Midbrain (tissue), 1 donor: ENCODE results near the gene ATG16L1.

Source experiments
- DNase-seq: peaks from one replicate; lab custom pipeline; 2025; lab: John Stamatoyannopoulos, UW

The ATG16L1 gene

DNA sequence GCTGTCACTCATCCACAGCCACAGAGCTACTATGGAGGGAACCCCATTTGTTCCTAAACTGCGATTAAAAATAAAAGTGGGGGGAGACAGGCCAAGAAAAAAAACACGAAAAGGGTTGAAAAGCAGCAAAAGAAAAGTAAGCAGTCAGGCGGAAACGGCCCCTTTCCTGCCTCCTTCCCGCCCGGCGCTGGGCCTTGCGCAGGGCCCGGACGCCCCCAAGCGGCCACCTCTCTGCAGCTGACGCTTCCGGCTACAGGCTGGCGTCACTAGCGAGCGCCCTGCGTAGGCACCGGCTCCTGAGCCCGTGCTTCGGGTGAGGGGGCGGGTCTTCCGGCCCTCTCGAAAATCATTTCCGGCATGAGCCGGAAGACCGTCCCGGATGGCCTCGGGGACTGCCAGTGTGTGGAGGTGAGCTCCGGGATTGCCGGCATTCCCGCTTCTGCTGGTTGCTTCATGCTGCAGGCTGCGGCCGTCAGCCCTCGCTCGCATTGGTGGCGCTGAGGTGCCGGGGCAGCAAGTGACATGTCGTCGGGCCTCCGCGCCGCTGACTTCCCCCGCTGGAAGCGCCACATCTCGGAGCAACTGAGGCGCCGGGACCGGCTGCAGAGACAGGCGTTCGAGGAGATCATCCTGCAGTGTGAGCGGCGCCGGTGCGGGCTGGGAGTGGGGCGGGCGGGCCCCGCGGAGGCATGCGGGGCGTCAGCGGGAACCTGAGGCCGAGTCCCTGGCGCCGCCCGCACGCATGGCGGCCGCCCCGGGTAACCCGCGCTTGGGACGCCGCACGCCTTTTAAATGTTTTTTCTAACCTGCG, at the start of gene ATG16L1:
Gene ATG16L1, plus strand, starts transcription at position 368 of the 811 bp plus-strand sequence. Its CDS starts 155 bp downstream, at position 523.
- DNase-seq: peak; percentile 98

DNA sequence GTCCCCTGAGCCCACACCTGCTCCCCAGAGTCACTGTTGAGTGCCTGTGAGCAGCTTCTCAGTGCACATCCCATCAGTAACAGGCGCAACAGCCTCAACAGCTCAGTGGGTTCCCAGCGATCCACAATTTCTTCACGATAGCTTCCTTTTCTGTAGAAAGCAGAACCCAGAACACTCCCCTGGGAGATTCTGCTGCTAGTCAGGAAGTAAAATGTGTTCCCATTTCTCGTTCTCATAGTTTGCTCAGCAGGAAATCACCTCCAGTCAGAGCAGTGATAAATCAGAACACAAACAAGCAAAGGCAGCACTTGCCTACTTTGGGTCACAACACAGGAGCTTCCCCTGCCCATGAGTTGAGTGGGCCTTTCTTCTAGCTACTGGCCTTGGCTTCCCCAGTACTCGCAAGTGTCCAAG, 48.9 kb upstream of the ATG16L1 start:
- no peak for DNase-seq

DNA sequence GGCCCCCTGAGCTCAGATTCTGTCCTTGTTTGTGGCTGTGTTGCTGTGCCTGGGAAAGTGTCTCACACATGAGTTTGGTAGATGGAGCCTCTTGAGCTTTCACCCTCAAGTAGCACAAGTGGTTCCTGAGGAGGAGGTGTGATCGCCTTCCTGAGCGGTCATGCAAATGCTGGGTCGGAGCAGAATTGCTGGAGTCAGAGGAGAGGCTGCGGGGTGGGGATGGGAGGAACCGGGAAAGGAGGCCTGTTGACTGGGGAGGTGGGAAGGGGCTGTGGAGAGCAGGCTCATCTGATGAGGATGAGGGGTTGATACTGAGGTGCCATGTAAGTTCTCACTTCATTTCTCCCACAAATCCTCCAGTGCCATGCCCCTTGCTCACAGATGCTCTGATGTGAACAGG, 48.4 kb upstream of the ATG16L1 start:
- no peak for DNase-seq

DNA sequence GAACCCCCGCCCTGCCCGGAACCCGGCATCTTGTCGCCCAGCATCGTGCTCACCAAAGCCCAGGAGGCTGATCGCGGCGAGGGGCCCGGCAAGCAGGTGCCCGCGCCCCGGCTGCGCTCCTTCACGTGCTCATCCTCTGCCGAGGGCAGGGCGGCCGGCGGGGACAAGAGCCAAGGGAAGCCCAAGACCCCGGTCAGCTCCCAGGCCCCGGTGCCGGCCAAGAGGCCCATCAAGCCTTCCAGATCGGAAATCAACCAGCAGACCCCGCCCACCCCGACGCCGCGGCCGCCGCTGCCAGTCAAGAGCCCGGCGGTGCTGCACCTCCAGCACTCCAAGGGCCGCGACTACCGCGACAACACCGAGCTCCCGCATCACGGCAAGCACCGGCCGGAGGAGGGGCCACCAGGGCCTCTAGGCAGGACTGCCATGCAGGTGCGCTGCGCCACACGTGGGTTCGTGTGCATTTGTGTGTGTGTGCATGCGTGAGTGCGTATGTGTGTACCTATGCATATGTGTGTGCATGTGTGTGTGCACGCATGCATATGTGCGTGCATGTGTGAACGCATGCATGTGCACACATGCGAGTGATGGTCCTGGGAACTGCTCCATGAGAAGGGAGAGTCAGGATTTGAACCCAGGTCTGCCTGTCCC, 47.1 kb upstream of the ATG16L1 start:
- DNase-seq: no peak

DNA sequence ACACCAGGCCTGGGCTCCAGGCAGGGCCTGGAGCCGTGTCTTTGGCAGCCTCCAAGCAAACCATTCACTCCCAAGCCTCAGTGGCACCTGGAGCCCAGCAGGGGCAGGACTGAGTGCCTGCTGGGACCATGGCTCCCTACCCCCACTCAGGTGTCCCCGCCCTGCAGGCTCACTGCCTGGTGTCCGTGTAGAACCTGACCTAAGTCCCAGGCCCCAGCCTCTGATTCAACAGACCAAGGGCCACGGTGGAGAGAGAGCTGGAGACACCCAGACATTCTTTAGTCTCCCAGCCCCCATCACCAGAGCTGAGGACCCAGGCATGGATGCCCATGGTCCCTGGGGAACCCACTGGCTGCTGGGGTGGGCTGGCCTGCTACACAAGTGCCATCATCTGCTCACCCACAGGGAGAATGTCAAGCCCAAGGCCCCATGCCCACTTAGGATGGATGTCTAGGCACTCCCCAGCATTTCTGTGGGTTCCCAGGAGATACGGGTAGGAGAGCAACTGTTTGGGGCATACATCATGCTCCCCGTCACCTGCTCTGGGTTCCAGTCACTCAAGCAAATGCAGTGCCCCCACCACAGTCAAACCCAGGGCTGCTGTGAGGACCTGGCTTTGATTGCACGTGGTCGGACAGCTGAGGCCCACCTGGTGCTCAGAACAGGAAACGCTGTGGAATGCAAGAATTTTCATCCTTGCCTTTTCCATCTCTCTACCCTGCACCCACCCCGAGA, 42.9 kb upstream of the ATG16L1 start:
- DNase-seq: no peak

DNA sequence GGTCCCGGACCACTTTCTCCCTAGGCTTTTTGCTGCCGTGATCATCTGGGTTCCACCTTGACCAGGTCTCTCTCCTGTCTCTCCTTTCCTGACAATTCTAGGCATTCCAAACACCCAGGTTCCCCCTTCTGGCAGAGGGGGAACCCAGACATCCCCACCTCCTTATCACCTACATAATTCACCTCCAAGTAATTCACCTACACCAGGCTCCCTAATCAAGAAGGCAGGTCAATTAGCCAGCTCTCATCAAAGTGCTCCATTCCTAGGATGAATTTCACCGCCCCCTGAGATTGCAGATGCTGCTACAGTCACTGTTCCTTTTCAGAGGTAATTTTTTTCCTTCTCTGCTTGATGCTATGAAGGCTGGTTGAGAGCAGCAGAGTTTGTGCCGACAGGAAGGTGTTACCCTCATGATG, 42.3 kb upstream of the ATG16L1 start:
- DNase-seq: no peak

DNA sequence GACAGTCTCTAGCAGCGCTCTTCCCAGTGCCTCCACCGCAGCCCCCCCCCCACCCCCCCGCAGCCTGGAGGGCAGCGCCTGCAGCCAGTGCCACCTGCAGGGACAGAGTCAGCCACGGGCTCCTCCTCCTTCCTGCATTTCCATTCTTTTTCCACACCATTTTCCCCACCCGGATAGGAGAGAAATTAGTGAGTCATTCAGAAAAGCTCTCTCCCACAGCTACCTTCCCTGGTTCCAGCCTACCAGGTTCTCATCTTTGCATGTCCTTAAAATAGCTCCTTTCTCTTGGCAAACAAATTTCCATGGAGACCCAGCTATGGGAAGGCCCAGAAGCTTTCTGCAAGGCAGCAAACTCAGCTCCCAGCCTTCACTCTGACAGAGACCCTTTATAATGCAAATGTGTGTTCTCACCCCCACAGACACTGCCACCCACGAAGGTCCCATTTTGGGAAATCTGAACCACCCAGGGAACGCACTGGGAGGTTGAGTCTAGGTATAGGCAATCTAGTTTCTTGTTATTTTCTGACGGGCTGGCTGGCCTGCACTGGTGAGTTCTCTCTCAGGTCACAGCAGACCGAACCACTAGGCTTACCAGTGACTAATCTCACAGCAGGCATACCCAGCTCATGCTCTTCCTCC, 41.8 kb upstream of the ATG16L1 start:
- DNase-seq: no peak

DNA sequence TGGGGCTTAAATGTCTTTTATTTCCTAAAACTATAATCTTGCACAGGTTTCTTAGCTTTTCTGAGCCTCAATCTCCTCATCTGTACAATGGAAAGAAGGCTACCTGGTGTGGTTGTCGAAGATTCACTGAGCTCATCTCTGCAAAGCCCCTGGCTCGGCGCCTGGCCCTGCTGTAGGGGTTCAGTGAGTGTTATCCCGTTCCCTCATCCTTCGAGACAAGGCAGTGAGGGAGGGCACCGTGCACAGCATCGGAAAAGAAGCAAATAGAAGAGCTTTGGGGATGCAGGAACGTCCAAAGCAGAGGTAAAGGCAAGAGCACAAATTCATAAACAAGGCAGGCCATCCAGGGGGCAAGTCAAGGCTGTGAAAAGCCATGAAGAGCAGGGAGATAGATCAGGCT, 41.2 kb upstream of the ATG16L1 start:
- no peak for DNase-seq

DNA sequence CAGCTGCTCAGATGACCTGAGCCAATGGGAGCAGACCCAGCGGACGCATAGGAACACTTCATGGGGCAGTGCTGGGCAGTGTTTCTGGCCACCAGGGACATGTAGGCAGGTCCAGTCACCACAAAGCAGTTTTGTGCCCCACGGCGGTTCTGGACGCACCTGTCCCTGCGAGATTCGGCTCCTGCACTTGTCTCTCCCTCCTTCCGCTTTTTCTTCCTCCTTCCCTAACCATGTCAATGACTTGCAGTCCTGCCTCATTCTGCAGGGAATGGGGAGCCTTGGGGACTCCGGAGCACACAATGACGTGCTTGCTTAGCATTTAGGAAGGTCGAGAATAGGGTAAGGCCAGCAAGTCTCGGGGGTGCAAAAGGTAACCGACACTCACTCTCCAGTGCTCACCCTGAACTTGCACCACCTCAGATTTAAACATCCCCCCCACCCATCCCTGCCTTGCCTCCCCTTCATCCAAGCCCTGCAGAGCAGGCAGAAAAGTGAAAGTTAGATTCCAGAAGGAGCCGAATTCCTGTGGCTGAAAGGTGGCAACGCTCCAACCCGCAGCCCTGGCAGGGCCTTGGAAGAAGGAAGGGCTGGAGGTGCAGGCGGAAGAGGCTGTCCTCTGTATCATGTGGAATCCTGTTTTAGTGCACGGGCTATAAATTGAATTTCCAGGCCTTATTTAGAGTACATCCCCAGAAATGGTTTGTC, 40.5 kb upstream of the ATG16L1 start:
- DNase-seq: peak; percentile 4

DNA sequence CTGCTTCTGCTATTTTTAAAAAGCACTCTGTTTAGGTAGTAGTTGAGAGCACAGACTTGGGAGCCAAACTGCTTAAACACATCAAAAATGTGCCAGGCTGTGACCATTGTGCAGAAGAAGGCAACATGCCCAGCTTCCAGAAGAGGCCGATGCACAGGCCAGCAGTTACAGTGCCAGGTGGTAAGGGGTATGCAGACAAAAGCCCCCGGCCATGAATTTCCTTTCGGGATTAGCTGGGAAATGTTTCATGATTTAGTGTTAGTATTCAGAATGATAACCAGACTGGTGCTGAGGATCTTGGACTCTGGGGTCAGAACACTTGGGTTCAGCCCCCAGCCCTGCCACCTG, 40.0 kb upstream of the ATG16L1 start:
- DNase-seq: no peak

DNA sequence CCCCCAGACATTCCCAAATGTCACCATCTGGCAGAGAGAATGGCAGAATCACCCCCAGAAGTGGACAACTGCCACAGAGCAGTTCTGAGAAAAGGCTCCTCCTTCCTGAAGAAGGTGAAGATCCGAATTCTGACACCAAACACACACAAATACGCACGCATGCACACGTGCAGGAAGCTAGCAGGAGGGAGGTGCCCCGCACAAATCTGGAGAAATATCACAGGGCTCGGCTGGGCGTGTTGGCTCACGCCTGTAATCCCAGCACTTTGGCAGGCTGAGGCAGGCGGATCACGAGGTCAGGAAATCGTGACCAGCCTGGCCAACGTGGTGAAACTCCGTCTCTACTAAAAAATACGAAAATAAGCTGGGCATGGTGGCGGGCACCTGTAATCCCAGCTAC, 38.5 kb upstream of the ATG16L1 start:
- no peak for DNase-seq

DNA sequence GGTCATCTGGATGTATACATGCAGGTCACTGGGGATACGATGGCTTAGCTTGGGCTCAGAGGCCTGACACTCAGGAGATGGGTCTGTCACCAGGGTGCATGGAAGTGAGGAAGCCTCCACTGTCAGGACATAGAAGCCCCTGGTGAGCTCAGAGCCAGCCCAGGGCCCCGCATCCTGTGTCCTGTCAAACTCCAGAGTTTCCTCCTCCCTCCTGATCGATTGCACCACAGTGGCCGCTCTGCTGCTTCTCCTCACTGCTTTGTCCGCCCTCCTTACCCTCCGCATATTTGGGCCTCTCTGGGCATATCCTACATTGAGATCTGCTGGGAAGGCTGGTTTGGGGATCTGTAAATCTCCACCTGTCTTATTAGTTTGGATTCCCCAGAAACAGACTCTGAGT, 37.5 kb upstream of the ATG16L1 start:
- DNase-seq: no peak

DNA sequence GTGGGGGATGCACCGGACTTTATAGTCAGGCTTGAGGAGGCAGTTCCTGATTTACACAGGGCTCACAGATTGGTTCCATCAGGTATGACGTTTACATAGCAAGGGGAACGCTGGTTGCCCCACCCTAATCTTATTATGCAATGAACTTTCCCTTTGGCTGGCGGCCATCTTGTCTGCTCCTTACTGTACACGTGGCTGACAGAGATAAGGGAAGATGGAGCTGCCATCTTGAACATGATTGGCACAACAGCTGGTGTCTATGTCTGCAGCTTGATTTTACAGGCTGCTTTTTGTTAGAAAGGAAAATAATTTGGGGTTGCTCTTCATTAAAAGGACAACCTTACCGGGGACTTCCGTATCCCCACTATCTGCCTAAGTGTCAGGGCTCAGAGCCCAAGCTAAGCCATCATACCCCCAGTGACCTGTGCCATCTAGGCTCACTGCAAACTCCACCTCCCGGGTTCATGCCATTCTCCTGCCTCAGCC, 33.5 kb upstream of the ATG16L1 start:
- no peak for DNase-seq

DNA sequence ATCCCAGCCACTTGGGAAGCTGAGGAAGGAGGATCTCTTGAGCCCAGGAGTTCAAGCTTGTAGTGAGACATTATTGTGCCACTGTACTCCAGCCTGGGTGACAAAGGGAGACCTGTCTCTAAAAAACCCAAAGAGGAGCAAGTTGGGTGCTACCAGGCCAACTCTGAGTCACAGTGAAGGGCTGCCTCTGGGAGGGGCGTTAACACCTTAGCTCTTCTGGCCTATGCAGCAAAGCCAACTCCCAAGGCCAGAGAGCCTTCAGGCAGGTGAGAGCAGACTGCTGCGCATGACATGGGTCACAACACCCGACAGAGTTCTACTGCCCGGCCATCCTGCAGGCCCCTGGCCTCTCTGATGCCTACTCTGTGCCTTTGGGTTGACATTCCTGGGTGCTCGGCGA, 32.6 kb upstream of the ATG16L1 start:
- no peak for DNase-seq

DNA sequence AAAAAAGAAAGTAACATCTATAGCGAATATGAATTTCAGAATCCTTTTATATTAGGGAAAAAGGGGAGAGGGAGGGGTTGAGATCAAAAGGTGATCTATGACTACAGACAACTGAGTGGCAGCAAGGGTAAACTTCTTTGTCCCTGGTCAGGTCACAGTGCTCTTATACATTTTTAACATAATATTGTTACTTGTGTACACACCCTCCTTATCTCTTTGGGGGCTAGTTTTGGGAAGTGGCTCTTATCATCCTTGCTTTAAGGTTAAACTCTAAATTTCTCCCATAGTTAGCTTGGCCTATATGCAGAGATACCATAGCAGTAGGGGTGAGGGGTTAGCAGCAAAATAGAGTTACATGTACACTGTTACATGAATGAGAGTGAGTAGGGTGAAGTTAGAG, 31.6 kb upstream of the ATG16L1 start:
- no peak for DNase-seq

DNA sequence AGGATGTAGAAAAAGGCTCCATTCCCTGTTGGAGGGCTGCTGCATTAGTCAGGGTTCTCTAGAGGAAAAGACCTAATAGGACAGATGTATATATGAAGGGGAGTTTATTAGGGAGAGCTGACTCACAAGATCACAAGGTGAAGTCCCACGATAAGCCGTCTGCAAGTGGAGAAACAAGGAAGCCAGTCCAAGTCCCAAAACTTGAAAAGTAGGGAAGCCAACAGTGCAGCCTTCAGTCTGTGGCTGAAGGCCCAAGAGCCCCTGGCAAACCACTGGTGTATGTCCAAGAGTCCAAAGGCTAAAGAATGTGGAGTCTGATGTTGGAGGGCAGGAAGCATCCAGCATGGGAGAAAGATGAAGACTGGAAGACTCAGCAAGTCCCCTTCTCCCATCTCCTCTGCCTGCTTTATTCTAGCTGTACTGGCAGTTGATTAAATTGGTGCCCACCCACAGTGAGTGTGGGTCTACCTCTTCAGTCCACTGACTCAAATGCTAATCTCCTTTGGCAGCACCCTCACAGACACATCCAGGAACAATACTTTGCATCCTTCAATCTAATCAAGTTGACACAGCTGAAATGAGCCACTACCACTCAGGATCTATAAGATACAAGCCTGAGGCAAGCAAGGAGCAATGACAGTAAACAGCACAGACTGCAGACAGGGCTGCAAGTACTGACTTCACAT, 30.0 kb upstream of the ATG16L1 start:
- no peak for DNase-seq

DNA sequence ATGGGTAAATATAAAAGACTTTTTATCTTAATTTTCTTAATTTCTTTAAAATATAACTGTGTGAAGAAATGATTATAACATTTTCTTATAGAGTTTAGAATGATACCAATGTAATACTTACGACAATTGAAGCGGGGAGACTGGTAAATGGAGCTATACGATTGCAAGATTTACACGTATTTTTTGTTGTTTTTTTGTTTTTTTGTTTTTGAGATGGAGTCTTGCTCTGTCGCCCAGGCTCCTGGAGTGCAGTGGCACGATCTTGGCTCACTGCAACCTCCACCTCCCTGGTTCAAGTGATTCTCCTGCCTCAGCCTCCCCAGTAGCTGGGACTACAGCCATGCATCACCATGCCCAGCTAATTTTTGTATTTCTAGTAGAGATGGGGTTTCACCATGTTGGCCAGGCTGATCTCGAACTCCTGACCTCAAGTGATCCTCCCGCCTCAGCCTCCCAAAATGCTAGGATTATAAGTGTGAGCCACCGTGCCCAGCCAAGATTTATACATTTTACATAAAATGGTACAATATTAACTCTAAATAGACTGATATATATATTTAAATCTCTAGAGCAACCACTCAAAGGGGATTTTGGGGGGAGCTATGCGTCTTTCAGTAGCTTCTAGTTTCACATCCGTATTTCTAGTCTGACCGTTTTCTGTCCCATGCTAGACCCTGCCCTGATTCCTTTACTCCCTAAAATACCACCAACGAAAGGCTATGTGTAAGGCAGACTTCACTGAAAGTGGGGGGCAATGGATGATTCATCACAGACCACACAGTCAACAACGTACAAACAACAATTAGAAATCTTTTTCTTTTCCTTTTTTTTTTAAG, 28.2 kb upstream of the ATG16L1 start:
- no peak for DNase-seq

DNA sequence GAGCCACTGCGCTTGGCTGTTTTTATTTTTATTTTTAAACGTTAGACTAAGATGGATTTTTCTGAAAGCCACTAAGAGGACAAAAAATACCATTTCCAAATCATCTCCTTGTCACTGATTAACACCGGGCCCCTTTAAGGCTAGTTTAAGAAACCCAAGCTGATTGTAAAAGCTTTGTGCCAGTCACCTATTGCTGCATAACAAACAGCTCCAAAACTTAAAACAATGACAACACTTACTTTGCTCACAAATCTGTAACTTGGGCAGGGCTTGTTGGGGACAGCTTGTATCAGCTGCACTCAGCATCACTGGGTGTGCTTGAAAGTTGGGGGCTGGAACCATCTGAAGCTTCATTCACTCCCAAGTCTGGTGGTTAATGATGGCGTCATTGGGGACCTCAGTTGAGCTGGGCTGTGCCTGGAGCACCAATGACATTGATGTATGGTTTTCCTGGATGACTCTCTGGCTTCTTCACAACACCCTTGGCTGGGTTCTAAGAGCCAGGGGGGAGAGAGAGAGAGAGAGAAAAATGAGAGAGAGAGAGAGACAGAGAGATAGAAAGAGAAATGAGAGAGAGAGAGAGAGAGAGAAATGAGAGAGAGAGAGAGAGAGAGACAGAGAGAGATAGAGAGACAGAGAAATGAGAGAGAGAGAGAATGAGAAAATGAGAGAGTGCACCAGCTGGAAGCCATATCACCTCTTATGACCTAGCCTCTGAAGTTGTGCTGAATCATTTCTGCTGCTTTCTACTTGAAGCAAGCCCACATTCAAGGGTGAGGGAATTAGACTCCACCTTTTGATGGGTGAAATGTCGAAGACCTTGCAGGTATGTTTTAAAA, 26.0 kb upstream of the ATG16L1 start:
- DNase-seq: no peak

DNA sequence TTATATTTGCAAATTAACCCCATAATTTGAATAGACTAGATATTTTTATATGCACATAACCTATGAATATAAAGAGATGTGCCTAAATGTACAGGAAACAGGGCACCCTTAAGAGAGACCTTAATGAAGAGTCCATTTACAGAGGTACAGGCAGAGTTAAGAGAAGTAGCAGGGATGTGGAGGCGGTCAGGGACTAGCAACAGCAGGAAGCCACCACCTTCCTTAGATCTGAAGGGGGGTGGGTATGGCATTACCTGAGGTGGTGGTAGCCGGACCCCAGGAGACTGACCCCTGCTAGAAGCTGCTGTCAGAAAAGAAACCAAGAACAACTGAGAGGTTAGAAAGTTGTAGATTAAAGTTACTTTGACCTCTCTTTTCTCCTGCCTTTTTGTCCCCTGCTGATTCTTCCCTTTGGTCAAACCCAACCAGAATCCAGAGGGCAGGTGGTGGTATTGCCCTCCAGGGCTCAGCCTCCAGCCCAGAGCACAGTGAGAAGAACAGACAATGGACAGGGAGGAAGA, 24.9 kb upstream of the ATG16L1 start:
- DNase-seq: no peak
